HPDE6-E6E7 (cell line): Measurements from ENCODE around the gene PROK2.

Source experiments
- DNase-seq: peaks from one replicate; pipeline ENCODE4 v3.0.0; 2011; ENCODE audit warnings: missing footprints; ENCODE audit errors: extremely low spot score

Gene PROK2

GRCh38 chr3:71784914-71785531, at the start of gene PROK2:
Gene PROK2, minus strand, starts transcription at chr3:71785148. Its CDS starts 96 bp downstream, at chr3:71785052.
- DNase-seq = no peak

GRCh38 chr3:71831599-71831998, 46.7 kb upstream of the PROK2 start:
- DNase-seq = no peak

GRCh38 chr3:71825551-71826283, 40.8 kb upstream of the PROK2 start:
- no peak for DNase-seq

GRCh38 chr3:71821116-71821515, 36.2 kb upstream of the PROK2 start:
- no peak for DNase-seq

- DNase-seq = no peak
Observed at GRCh38 chr3:71817262-71817661, 32.3 kb upstream of the PROK2 start.

GRCh38 chr3:71816767-71817156, 31.8 kb upstream of the PROK2 start:
- no peak for DNase-seq

GRCh38 chr3:71815340-71816067, 30.6 kb upstream of the PROK2 start:
- DNase-seq = no peak

GRCh38 chr3:71813704-71814103, 28.8 kb upstream of the PROK2 start:
- DNase-seq = no peak

GRCh38 chr3:71813073-71813472, 28.1 kb upstream of the PROK2 start:
- DNase-seq = no peak

- no peak for DNase-seq
Observed at GRCh38 chr3:71810056-71810455, 25.1 kb upstream of the PROK2 start.

- DNase-seq = no peak
Observed at GRCh38 chr3:71809321-71810026, 24.5 kb upstream of the PROK2 start.

GRCh38 chr3:71806736-71807135, 21.8 kb upstream of the PROK2 start:
- no peak for DNase-seq

GRCh38 chr3:71805691-71806090, 20.7 kb upstream of the PROK2 start:
- no peak for DNase-seq

- DNase-seq = no peak
Observed at GRCh38 chr3:71805199-71805598, 20.3 kb upstream of the PROK2 start.

- no peak for DNase-seq
Observed at GRCh38 chr3:71803248-71803647, 18.3 kb upstream of the PROK2 start.

- DNase-seq = no peak
Observed at GRCh38 chr3:71801986-71802385, 17.0 kb upstream of the PROK2 start.

- no peak for DNase-seq
Observed at GRCh38 chr3:71800023-71800422, 15.1 kb upstream of the PROK2 start.

- no peak for DNase-seq
Observed at GRCh38 chr3:71797455-71797854, 12.5 kb upstream of the PROK2 start.

- DNase-seq = no peak
Observed at GRCh38 chr3:71796290-71796689, 11.3 kb upstream of the PROK2 start.

- DNase-seq = no peak
Observed at GRCh38 chr3:71791634-71792033, 6.7 kb upstream of the PROK2 start.

GRCh38 chr3:71789922-71790321, 5.0 kb upstream of the PROK2 start:
- no peak for DNase-seq

- no peak for DNase-seq
Observed at GRCh38 chr3:71787851-71788405, 3.0 kb upstream of the PROK2 start.
